OCI-LY1 (cell line): ENCODE results near the gene MRPL23.

Experiments
- H2AFZ ChIP-seq: fragments of 200-600 bp; sonication (generic), shearing (Covaris generic); 2 replicates; pipeline ENCODE4 v1.6.0; 2014; ENCODE audit warnings: antibody characterized with exemption, mild to moderate bottlenecking, low read length
- H3F3A ChIP-seq: fragments of 200-600 bp; sonication (generic), shearing (Covaris generic); 2 replicates; pipeline ENCODE4 v1.6.0; 2014; ENCODE audit warnings: mild to moderate bottlenecking, antibody characterized with exemption, low read length, moderate library complexity; ENCODE audit not compliant: insufficient read depth
- H3K27ac ChIP-seq: fragments of 200-600 bp; sonication (generic); 2 replicates; pipeline ENCODE4 v1.5.1; 2014; ENCODE audit warnings: low read length, mixed run types, mild to moderate bottlenecking, low read depth; ENCODE audit not compliant: poor library complexity, severe bottlenecking
- H3K27me3 ChIP-seq: fragments of 200-600 bp; sonication (generic); 2 replicates; pipeline ENCODE4 v1.6.0; 2014; ENCODE audit warnings: antibody characterized with exemption, mild to moderate bottlenecking, low read length, moderate library complexity; ENCODE audit not compliant: insufficient read depth
- H3K36me3 ChIP-seq: fragments of 200-600 bp; sonication (generic); 2 replicates; pipeline ENCODE4 v1.6.1; 2014; ENCODE audit warnings: mild to moderate bottlenecking, antibody characterized with exemption, low read length, moderate library complexity, mixed read lengths; ENCODE audit not compliant: insufficient read depth
- H3K4me1 ChIP-seq: fragments of 200-600 bp; sonication (generic); 2 replicates; pipeline ENCODE4 v1.5.1; 2014; ENCODE audit warnings: mild to moderate bottlenecking, low read length, moderate library complexity; ENCODE audit not compliant: insufficient read depth, severe bottlenecking
- H3K4me2 ChIP-seq: fragments of 200-600 bp; sonication (generic), shearing (Covaris generic); 2 replicates; pipeline ENCODE4 v1.6.1; 2014; ENCODE audit warnings: low read length
- H3K4me3 ChIP-seq: fragments of 200-600 bp; sonication (generic); 2 replicates; pipeline ENCODE4 v1.5.1; 2014; ENCODE audit warnings: low read length, low read depth, mild to moderate bottlenecking, mixed read lengths; ENCODE audit not compliant: poor library complexity, severe bottlenecking
- H3K79me2 ChIP-seq: fragments of 200-600 bp; shearing (Covaris generic); 2 replicates; pipeline ENCODE4 v1.6.1; 2016; ENCODE audit warnings: mixed run types, low read length, mixed read lengths; ENCODE audit not compliant: insufficient read depth
- H3K9ac ChIP-seq: fragments of 200-600 bp; sonication (generic), shearing (Covaris generic); 2 replicates; pipeline ENCODE4 v1.6.1; 2014; ENCODE audit warnings: mild to moderate bottlenecking, low read length, mixed read lengths
- H3K9me2 ChIP-seq: fragments of 200-600 bp; sonication (generic), shearing (Covaris generic); 2 replicates; pipeline ENCODE4 v1.6.1; 2014; ENCODE audit warnings: low read depth, mild to moderate bottlenecking, low read length, mixed read lengths
- H3K9me3 ChIP-seq: fragments of 200-600 bp; shearing (Covaris generic); 2 replicates; pipeline ENCODE4 v1.6.1; 2014; ENCODE audit warnings: low read length, mixed read lengths
- H4K20me1 ChIP-seq: fragments of 200-600 bp; sonication (generic), shearing (Covaris generic); 2 replicates; pipeline ENCODE4 v1.6.0; 2016; ENCODE audit warnings: mild to moderate bottlenecking, low read length; ENCODE audit not compliant: insufficient read depth
- EZH2 ChIP-seq: fragments of 200-600 bp; sonication (generic), shearing (Covaris generic); IDR thresholded peaks from 2 replicates; pipeline ENCODE4 v1.8.0; 2017; ENCODE audit warnings: borderline replicate concordance, mixed run types, mild to moderate bottlenecking, antibody characterized with exemption, low read length, moderate library complexity, mixed read lengths
- TF ChIP-seq, protein P1 (sequence below): fragments of 200-600 bp; sonication (generic), shearing (Covaris generic); IDR thresholded peaks from 2 replicates; pipeline ENCODE4 v1.5.1; 2017; ENCODE audit warnings: mild to moderate bottlenecking, antibody characterized with exemption, low read length, moderate library complexity, mixed read lengths

Gene MRPL23

DNA sequence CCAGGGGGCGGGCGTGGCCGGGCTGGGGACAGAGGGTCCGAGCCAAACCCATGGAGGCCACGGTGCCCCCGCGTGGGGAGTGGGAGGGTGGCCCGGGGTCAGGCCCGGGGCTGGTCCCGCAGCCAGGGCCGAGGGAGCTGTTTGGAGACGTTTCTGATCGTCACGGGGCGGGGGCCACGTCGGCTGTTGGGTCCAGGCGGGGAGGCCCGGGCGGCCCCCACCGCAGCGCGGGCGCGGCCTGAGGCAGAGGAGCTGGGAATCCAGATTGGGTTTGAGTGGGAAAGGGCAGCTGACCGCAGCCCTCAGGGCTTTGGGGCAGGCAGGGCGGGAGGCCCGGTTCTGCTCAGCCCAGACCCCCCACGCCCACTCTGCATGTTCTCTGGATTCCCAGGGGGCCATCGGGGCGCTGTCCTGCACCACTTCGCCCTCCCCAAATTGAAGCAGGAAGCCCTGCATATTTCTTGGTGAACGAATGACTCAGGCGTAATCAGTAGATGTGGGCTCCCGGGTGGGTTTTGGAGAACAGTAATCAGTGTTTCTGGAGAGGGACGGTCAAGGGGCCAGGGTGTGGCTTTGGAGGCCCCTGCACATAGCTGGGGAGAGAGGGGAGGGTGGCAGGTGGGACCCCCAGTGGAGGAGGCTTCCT, 583 bp downstream of the MRPL23 start:
- TF ChIP-seq, protein P1, sequence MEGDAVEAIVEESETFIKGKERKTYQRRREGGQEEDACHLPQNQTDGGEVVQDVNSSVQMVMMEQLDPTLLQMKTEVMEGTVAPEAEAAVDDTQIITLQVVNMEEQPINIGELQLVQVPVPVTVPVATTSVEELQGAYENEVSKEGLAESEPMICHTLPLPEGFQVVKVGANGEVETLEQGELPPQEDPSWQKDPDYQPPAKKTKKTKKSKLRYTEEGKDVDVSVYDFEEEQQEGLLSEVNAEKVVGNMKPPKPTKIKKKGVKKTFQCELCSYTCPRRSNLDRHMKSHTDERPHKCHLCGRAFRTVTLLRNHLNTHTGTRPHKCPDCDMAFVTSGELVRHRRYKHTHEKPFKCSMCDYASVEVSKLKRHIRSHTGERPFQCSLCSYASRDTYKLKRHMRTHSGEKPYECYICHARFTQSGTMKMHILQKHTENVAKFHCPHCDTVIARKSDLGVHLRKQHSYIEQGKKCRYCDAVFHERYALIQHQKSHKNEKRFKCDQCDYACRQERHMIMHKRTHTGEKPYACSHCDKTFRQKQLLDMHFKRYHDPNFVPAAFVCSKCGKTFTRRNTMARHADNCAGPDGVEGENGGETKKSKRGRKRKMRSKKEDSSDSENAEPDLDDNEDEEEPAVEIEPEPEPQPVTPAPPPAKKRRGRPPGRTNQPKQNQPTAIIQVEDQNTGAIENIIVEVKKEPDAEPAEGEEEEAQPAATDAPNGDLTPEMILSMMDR, result no peak
- no peak for TF ChIP-seq EZH2
- H3K27ac ChIP-seq, result no peak overlapping the region
- no peak overlapping the region for H3K9ac ChIP-seq
- H3K9me3 ChIP-seq, result no peaks in the 10 kb centered on the region
- H3K9me2 ChIP-seq, result no peaks in the 10 kb centered on the region
- no peaks in the 10 kb centered on the region for H3K27me3 ChIP-seq
- no peak overlapping the region for H2AFZ ChIP-seq
- no peak overlapping the region for H3K4me3 ChIP-seq
- no peaks in the 10 kb centered on the region for H4K20me1 ChIP-seq
- H3K36me3 ChIP-seq, result no peaks in the 10 kb centered on the region
- H3K4me2 ChIP-seq, result no peak overlapping the region
- no peaks in the 10 kb centered on the region for H3K79me2 ChIP-seq
- no peaks in the 10 kb centered on the region for H3K4me1 ChIP-seq
- H3F3A ChIP-seq, result no peaks in the 10 kb centered on the region

DNA sequence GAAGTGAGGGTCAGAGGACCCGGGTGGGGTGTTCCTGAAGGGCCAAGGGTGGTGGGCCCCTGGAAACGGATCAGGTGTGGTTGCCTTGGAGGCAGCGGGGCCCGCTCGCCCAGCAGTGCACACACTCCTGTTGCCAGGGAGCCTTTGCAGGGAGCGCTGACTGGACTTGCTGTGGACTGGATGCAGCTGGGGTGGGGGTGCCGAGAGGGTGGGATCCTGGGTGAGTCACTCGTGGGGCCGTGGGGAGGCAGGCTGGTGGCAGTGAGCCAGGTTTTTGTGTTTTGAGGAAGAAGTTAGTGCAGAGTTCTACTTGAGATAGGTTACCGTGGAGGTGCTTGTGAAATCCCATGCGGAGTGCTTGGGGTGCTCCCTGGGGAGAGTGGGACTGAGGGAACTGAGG, 1.3 kb downstream of the MRPL23 start:
- Histone ChIP-seq H3K4me1 (no peaks in the 10 kb centered on the region), H3K79me2 (no peaks in the 10 kb centered on the region), H3K9ac (no peak overlapping the region), H3K9me2 (no peaks in the 10 kb centered on the region), H3K27me3 (no peaks in the 10 kb centered on the region), H3F3A (no peaks in the 10 kb centered on the region), H3K36me3 (no peaks in the 10 kb centered on the region), H3K9me3 (no peaks in the 10 kb centered on the region), H3K4me2 (no peak overlapping the region), H3K4me3 (no peak overlapping the region), H2AFZ (no peak overlapping the region), H4K20me1 (no peaks in the 10 kb centered on the region), H3K27ac (no peak overlapping the region)
- TF ChIP-seq, protein P1, result no peak
- TF ChIP-seq EZH2, result no peak

DNA sequence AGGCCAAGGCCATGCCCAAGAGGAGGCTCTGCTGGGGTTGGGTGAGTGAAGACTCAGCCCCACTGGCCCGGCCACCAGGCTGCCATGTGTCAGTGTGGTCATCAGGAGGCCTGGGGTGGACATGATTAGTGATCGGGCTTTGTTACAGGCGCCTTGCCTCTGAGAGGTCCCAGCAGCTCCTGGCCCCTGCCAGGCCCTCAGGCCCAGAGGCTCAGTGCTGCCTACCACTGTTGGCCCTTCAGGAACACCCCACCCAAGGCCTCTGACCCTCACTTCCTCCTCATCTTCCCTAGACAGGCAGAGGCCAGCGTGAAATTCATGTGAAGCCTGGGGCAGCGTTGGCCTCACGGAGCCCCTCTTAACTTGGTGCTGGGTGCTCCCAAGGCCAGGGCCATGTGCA, 2.2 kb downstream of the MRPL23 start:
- Histone ChIP-seq H3K79me2 (no peaks in the 10 kb centered on the region), H3K36me3 (no peaks in the 10 kb centered on the region), H3K9ac (no peak overlapping the region), H4K20me1 (no peaks in the 10 kb centered on the region), H3K4me1 (no peaks in the 10 kb centered on the region), H2AFZ (no peak overlapping the region), H3F3A (no peaks in the 10 kb centered on the region), H3K9me2 (no peaks in the 10 kb centered on the region), H3K9me3 (no peaks in the 10 kb centered on the region), H3K4me2 (no peak overlapping the region), H3K27me3 (no peaks in the 10 kb centered on the region), H3K4me3 (no peak overlapping the region), H3K27ac (no peak overlapping the region)
- TF ChIP-seq, protein P1, result no peak
- no peak for TF ChIP-seq EZH2
